ENCODE measurements around the gene D2HGDH. TPM values are rescaled to one million over a fixed set of nuclear protein-coding genes. Genes with fewer than 3 reads are reported as not detected.

The D2HGDH gene
- total and polyA plus RNA-seq, 4 donors, result 12.2 to 45.3 (median 27.2) TPM

GRCh38 chr2:241726459-241726858 is 8.0 kb upstream of the D2HGDH start:
- TF ChIP-seq CTCF (IDR thresholded peaks at IDR 0.05; ENCODE audit: control extremely low read depth, extremely low read depth), result no peak
- Histone ChIP-seq H3K36me3 (ENCODE audit: control insufficient read depth in 4 of 4, insufficient read depth in 4 of 4, low read length in 4 of 4) (peaks cover 3 to 34% (median 25%) of the 10 kb centered on the region in 4 donors), H3K9ac (ENCODE audit: insufficient read depth in 1 of 2, low read length in 2 of 2) (no peak overlapping the region), H3K27ac (ENCODE audit: low read depth in 1 of 2, low read length in 1 of 2) (no peak overlapping the region), H3K27me3 (ENCODE audit: control insufficient read depth in 3 of 3, insufficient read depth in 3 of 3, low read length in 2 of 3) (no peaks in the 10 kb centered on the region), H3K4me3 (no peak overlapping the region), H3K4me1 (ENCODE audit: control insufficient read depth in 5 of 5, insufficient read depth in 5 of 5, low read length in 5 of 5) (no peaks in the 10 kb centered on the region), H3K9me3 (ENCODE audit: control insufficient read depth in 4 of 4, insufficient read depth in 3 of 4, low read length in 3 of 4) (peaks cover 0 to 7% (median 3%) of the 10 kb centered on the region in 4 donors)
- no peak for DNase-seq
- WGBS, 2 donors, result 93 to 94% methylated on average over 16 of the region's 16 CpGs
- no peak for ATAC-seq (ENCODE audit: insufficient read depth, low FRiP score)

DNA sequence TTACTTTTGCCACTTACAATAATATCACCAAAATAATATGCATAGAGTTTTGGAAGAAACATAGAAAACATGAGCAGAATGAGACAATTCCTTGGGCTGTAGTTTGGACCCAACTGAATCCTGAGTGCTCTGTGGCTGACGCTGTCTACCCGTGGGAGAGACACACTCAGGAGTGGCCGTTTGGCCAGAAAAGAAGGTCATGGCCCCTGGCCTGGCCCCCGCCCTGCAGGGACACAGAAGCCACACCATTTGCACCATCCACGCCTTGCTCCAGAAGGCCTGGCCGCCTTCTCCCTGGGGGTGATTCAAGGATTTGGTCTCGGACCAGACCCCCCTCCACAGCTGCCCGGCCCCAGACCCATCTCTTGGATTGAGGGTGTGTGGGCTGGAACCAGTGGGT is 6.4 kb upstream of the D2HGDH start:
- 91 to 97% methylated on average over 8 of the region's 8 CpGs for WGBS, 2 donors
- no peak for ATAC-seq (ENCODE audit: insufficient read depth, low FRiP score)
- H3K27ac ChIP-seq (ENCODE audit: low read depth in 1 of 2, low read length in 1 of 2), result no peak overlapping the region

DNA sequence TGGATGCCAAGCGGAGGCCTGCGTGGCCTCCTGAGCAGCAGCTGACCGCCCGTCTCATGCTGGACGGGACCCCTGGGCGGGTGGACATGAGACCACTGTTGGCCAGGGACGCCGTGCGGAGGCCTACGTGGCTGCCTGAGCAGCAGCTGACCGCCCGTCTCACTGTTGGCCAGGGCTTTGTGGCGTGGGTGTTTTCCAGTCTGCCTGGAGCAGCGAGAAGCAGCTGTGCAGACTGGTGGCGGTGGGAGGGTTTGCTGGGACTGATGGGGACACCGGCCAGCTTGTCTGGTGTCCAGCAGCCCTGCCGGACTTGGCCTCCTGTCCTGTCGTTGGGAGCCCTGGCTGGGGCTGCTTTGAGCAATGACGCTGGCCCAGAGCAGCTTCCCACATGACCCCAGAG is 5.8 kb upstream of the D2HGDH start:
- WGBS, 2 donors, result 82 to 97% methylated on average over 19 of the region's 19 CpGs
- no peak overlapping the region for H3K27ac ChIP-seq (ENCODE audit: low read depth in 1 of 2, low read length in 1 of 2)
- no peaks in the 10 kb centered on the region for H3K27me3 ChIP-seq (ENCODE audit: control insufficient read depth in 3 of 3, insufficient read depth in 3 of 3, low read length in 2 of 3)
- TF ChIP-seq CTCF (IDR thresholded peaks at IDR 0.05; ENCODE audit: control extremely low read depth, extremely low read depth), result no peak
- DNase-seq (no peak), ATAC-seq (ENCODE audit: insufficient read depth, low FRiP score) (no peak)
- H3K36me3 ChIP-seq (ENCODE audit: control insufficient read depth in 4 of 4, insufficient read depth in 4 of 4, low read length in 4 of 4), result peaks cover 3 to 21% (median 10%) of the 10 kb centered on the region in 4 donors
- no peak overlapping the region for H3K9ac ChIP-seq (ENCODE audit: insufficient read depth in 1 of 2, low read length in 2 of 2)
- H3K4me1 ChIP-seq (ENCODE audit: control insufficient read depth in 5 of 5, insufficient read depth in 5 of 5, low read length in 5 of 5), result no peaks in the 10 kb centered on the region
- H3K4me3 ChIP-seq, result no peak overlapping the region
- H3K9me3 ChIP-seq (ENCODE audit: control insufficient read depth in 4 of 4, insufficient read depth in 3 of 4, low read length in 3 of 4), result no peaks in the 10 kb centered on the region

More for the DNA sequence above, 6.4 kb upstream of the D2HGDH start:
- no peaks in the 10 kb centered on the region for H3K4me1 ChIP-seq (ENCODE audit: control insufficient read depth in 5 of 5, insufficient read depth in 5 of 5, low read length in 5 of 5)
- no peak for TF ChIP-seq CTCF (IDR thresholded peaks at IDR 0.05; ENCODE audit: control extremely low read depth, extremely low read depth)
- peaks cover 0 to 5% (median 1%) of the 10 kb centered on the region in 4 donors for H3K9me3 ChIP-seq (ENCODE audit: control insufficient read depth in 4 of 4, insufficient read depth in 3 of 4, low read length in 3 of 4)
- H3K4me3 ChIP-seq, result no peak overlapping the region
- no peaks in the 10 kb centered on the region for H3K27me3 ChIP-seq (ENCODE audit: control insufficient read depth in 3 of 3, insufficient read depth in 3 of 3, low read length in 2 of 3)
- H3K9ac ChIP-seq (ENCODE audit: insufficient read depth in 1 of 2, low read length in 2 of 2), result no peak overlapping the region
- no peak for DNase-seq
- H3K36me3 ChIP-seq (ENCODE audit: control insufficient read depth in 4 of 4, insufficient read depth in 4 of 4, low read length in 4 of 4), result peaks cover 3 to 24% (median 16%) of the 10 kb centered on the region in 4 donors

DNA sequence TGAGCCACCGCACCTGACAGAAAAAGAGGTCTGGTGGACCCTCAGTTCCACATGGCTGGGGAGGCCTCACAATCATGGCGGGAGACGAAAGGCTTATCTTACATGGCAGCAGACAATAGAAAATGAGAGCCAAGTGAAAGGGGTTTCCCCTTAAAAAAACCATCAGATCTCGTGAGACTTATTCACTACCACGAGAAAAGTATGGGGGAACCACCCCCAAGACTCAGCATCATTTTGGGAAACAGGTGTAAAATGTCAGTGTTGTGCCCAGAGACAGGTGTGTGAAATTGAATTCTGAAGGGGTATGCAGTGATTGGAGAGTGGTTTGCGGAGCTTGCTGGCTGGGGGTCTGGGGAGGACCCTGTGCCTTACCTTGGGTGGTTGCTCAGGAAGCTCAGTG is 4.6 kb upstream of the D2HGDH start:
- Histone ChIP-seq H3K4me1 (ENCODE audit: control insufficient read depth in 5 of 5, insufficient read depth in 5 of 5, low read length in 5 of 5) (peaks cover 0 to 3% (median 0%) of the 10 kb centered on the region in 5 donors), H3K27ac (ENCODE audit: low read depth in 1 of 2, low read length in 1 of 2) (no peak overlapping the region), H3K36me3 (ENCODE audit: control insufficient read depth in 4 of 4, insufficient read depth in 4 of 4, low read length in 4 of 4) (peaks cover 0 to 14% (median 4%) of the 10 kb centered on the region in 4 donors), H3K9me3 (ENCODE audit: control insufficient read depth in 4 of 4, insufficient read depth in 3 of 4, low read length in 3 of 4) (no peaks in the 10 kb centered on the region), H3K4me3 (no peak overlapping the region), H3K27me3 (ENCODE audit: control insufficient read depth in 3 of 3, insufficient read depth in 3 of 3, low read length in 2 of 3) (no peaks in the 10 kb centered on the region), H3K9ac (ENCODE audit: insufficient read depth in 1 of 2, low read length in 2 of 2) (no peak overlapping the region)
- no peak for TF ChIP-seq CTCF (IDR thresholded peaks at IDR 0.05; ENCODE audit: control extremely low read depth, extremely low read depth)
- ATAC-seq (ENCODE audit: insufficient read depth, low FRiP score) (no peak), DNase-seq (no peak)
- 93 to 94% methylated on average over 6 of the region's 6 CpGs for WGBS, 2 donors

All from lung (tissue), 12 donors.